Activated T-cell treated with anti-CD3 and anti-CD28 coated beads for 4 hours (primary cell): ENCODE data around the gene BLOC1S4.
"Not testable (repeated sequence)": the region's sequence is repeated elsewhere in the genome, so short reads cannot be mapped to it uniquely, and the experiment has no call there.

Experiments
- DNase-seq: peaks from one replicate; pipeline ENCODE4 v3.0.0-alpha.2; 2020

BLOC1S4 gene

DNA sequence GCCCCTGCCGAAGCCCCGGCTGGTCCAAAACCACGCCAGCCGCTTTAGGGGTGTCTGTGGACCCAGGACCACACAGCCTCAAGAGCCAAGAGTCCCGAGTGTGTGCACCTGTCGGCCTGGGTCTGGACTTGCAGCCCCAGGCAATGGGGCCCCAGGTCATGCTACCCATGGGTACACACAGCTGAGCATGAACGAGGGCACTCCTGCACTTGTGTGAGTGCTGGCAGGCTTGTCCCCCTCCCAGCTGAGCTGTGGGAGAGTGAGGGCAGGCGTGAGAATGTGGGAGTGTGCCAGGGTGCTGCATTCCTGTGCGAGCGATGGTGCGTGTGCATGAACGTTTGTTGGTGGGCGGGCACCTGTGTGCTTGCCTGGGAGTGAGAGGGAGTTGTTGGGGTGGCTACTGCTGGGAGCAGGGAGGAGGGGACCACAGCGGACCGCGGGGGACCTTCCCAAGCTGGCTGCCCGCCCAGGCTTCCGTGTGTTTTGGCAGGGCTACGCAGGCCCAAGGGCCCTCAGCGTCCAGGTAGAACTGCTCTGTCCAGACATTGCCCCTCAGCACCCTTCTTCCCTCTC lies 30.8 kb downstream of the BLOC1S4 start:
- no peak for DNase-seq

DNA sequence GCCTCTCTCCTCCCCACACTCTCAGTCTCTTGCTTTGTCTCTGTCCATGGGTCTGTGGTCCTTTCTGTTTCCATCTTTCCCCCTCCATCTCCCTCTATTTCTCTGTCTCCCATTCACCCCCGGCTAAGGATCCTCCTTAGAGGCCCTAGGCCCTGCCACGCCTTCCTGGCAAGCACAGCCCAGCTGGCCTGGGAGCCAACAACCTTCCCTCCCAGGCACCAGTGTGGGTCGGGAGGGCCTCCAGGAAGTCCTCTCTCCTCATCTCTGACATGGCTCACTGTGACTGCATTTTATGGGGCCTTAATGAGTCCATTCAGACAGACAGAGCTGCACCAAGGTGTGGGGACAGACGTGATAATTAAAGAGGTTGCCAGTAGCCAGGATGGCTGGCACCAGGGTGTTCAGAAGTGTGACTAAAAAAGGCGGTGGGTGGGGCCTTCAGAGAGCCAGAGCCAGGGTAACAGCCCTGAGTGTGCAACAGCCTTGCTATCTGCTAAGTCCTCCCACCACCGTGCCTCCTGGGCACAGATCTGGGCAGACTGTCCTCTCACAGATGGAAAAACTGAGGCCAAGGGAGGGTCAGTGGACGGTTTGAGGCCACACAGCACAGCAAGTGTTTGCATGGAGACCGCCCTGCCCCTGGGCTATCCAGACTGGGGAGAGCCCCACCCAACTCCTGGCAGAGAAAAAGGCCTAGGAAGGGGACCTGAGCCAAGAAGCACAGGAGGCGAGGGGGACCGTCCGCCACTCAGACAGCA lies 31.5 kb downstream of the BLOC1S4 start:
- no peak for DNase-seq

DNA sequence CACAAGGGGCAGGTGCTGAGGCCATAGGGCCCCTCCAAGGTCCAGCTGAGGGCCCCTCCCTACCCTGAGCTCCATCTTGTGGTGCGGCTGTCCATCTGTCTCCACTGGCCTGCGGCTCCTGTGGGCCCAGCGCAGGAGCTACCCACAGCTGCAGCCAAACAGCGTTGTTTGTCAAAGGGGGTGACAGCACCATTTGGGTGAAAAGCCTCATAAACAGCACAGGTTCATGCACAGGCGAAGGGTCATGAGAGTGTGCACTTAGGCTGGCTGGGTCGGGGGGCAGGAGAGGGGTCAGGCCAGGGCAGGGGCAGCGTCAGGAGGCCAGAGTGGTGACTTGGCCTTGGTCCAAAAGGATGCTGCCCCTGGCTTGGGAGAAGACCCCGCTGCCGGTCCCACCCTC lies 32.3 kb downstream of the BLOC1S4 start:
- DNase-seq: no peak

DNA sequence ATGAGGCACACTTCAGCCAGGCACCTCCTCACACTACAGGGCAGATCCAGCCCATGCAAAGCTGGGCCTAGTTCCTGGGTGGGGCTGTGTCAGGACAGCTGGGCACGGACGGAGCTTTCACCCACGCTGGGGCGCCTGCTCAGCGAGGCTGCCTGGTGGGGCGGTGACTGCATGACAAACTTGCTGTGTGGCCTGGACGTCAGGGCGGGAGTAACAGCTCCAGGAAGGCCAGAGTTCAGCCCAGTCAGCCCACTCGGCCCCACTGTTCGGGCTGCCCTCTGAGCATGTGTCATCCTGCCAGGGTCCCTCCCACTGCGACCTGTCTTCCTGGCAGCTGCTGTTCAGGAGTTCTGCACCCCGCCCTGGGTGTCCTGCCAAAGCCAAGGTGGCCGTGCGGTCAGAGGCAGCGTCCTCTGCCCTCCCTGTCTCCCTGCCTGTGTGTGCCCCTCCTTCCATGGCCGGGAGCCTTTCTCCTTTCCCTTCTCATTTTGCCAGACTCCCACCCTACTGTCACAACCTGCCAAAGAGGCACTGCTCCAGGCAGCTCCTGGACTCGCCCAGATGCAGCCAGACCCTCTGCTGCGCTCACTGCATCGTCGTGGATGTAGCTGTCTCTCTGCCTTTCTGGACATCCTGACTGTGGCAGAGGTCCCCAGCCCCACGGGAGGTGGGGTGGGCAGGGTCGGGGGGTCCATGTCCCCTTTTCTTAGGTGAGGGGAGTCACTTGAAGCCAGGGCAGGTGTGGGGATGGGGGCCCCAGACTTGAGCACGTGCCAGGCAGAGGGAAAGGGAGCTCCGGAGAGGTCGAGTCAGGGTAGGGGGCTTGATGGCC lies 33.6 kb downstream of the BLOC1S4 start:
- DNase-seq: no peak

DNA sequence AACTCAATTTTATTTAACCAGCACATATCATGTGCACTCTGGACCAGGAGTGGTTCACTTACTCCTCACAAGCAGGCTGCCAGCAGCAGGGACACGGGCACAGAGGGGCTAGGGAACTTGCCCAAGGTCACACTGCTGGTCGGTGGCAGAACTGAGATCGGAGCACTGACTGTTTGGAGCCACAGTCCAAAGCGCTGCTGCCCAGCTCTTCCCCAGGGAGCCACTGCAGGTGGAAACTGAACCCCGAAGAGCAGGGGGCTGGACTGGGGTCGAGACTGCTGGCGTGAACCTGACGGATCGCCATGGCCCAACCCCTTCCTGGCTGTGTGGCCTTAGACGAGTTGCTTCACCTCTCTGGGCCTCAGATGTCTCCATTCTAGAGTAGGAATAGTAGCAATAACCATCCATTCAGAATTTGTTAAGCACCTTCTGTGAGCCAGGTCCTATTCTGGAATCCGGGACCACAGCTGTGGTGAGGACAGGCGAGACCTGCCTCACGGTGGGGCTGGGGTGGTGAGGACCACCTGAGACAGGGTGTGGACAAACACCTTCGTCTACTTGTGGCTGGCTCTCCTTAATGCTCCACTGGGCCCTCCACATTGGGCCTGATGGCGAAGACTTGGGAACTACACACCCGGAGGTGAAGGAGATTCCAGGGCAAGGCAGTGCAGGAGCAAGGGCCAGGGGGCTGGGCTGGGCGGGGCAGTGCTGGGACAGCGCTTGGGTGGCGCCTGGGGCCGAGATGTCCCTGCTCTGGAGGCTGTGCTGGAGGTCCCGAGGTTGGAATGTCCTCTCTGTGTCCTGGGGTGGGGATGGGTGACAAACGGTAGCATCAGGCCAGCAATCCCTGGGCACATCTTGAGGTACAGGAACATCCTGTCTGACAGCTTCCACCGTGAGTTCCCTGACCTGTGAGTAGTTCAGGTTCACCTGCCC lies 34.6 kb downstream of the BLOC1S4 start:
- DNase-seq: no peak

DNA sequence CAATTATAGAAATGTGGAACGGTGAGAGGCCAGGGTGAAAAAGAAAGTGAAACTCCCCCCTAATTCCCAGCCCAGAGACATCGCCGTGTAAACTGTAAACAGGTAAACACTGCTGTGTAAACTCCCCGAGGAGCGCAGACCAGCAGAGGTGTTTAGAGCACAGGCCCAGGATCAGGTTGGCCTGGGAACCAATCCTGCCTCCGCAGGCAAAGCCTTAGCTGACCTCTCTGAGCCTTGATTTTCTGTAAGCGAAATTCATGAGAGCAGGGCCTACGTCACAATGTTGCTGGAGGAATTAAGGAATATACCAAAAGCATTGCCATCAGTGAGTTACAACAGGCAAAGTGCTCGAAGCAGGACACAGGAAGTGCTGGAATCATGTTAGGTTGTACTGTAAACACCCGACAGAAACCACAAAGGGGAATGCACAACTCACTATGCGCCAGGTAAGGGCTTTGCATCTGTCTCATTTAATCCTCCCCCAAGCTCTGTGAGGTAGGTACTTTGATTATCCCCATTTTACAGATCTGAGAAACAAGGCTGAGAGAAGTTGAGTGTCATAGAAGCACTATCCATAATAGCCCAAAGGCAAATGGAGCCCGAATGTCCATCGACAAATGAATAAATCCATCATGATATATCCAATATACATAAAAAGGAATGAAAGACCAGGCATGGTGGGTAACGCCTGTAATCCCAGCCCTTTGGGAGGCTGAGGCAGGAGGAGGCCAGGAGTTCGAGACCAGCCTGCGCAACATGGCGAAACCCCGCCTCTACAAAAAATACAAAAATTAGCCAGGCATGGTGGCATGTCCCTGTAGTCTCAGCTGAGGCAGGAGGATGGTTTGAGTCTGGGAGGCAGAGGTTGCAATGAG lies 35.9 kb downstream of the BLOC1S4 start:
- DNase-seq: no peak

DNA sequence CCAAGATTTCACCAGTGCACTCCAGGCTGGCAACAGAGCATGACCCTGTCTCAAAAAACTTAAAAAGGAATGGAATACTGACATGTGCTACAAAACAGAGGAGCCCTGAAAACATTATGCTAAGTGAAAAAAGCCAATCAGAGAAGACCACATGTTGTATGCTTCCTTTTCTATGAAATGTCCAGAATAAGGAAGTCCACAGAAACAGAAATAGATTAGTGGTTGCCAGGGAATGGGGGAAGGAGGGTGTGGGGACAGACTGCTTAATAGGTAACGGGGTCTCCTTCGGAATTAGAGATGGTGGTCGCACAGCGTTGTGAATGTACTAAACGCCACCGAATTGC lies 36.5 kb downstream of the BLOC1S4 start:
- DNase-seq: no peak

DNA sequence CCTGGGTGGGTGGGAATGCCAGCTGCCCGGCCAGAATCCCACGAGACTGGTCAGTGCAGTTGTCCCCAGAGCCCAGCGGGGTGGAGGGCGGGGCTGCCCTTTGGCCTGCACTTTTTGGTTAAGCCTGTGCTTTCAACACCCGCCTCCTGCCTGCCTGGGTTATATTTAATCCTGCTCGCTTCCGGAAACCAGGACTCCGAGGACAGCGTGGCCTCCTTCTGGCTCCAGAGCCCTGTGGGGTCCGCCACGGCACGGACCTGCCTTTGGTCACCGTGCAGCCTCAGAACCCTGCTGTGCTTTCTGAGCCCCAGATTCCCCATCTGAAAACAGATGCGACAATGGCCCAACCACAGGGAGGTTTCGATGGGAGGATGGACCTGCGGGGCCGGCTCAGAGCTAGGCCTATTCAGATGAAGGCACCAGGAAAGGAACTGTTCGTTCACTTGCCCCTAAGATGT lies 37.2 kb downstream of the BLOC1S4 start:
- DNase-seq: no peak

DNA sequence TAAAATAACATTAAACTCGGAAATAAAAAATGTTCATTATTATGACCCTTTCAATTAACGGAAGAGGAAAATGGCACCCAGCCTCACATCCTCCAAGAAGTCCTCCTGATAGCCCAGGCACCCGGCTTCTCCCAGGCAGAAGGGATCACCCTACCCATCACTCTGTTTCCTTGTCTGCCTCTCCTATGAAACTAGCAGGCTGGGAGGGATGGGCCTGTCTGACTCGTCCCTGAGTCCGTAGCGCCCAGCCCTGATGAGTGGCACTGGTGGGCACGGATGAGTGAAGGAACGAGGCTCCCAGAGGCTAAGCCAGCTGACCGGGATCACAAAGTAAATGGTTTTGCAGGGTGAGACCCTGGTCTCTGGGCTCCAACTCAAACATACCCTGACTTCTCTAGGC lies 37.9 kb downstream of the BLOC1S4 start:
- DNase-seq: no peak

DNA sequence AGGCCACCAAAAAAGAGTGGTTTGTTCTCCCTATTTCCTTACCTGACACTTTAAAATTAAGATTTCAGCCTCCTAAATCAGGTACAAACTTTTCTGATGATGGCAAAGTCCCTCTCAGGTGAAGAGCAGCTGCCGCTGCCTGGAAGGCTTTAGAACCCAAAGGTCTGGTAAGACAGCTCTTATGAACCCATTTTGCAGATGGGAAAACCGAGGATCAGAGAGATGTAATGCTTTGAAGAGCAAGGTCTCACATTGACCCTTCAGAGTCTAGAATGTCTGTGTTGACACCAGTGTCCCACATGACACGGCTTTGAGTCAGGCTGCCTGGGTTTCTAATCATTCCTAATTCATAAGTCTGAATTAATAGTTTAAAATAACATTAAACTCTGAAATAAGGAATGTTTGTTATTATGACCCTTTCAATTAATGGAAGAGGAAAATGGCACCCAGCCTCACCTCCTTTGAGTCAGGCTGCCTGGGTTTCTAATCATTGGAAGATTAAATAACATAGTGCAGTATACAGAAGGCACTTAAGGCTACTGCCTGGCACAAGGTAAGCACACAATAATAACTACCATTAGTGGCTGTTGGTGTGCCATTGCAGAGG lies 38.6 kb downstream of the BLOC1S4 start:
- no peak for DNase-seq

DNA sequence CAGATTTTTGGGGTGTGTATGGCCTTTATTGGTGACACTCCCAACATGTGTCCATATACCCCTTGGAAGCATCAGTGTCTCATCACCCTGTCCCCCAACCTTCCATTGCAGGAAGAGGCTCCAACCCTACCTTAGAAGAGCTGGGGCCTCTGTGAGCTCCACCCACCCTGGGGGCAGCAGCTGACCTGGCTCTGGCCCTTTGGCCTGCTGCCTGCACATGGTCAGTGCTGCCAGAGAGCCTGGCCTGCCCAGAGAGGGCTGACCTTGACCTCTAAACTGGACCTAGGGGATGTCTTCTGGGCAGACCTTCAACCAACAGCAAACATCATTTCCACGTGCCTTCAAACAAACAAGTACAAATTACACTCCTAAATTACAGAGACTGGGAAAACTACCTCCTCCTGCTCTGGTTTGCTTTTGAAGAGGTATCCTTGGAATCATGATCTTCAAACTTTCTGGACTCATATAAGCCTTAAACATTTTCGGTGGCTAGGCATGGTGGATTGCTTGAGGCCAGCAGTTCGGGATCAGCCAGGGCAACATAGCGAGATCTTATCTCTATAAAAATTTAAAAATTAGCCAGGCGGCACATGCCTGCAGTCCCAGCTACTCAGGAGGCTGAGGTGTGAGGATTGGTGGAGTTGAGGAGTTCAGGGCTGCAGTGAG lies 39.2 kb downstream of the BLOC1S4 start:
- no peak for DNase-seq

DNA sequence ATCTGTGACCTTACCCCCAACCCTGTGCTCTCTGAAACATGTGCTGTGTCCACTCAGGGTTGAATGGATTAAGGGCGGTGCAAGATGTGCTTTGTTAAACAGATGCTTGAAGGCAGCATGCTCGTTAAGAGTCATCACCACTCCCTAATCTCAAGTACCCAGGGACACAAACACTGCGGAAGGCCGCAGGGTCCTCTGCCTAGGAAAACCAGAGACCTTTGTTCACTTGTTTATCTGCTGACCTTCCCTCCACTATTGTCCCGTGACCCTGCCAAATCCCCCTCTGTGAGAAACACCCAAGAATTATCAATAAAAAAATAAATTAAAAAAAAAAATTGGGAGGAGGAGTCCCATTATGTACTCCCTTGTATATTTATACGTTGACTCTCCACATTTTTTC lies 40.4 kb downstream of the BLOC1S4 start:
- DNase-seq: not testable (repeated sequence)

DNA sequence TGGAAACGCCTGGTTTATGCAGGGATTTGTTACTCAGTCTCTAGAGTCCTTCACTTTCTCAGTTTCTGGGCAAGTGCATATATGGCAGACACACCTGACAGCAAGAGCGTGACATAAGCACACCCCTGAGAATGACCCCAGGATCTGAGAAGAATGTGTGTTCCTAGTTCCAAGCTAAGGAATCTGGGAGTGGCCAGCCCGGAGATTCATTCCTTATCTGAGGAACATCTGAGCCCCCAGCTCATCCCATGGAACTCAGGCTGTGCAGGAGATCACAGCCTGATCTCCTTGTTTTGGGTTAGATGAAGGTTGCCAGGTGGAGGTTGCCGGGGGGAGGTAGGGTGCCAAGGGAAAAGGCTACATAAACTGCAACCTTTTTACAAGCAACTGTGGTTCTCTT lies 42.8 kb downstream of the BLOC1S4 start:
- no peak for DNase-seq

DNA sequence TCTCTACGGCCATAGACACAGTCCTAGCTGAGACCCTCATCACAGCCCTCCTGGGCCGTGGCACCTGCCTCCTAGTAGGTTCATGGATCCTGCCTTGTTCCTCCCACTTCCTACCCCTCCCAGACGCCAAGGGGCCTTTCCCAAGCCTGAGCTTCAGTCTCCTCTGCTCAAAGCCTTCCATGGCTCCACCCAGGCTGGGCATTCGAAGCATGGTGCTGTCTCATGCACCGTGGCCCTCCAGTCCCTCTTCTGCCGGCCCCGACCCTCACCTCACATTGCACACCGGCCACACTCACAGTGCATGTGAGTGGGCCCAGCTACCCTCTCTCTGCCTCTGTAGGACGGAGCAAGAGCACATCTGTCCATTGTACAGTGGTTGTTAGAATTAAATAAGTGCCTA lies 44.9 kb downstream of the BLOC1S4 start:
- DNase-seq: no peak

DNA sequence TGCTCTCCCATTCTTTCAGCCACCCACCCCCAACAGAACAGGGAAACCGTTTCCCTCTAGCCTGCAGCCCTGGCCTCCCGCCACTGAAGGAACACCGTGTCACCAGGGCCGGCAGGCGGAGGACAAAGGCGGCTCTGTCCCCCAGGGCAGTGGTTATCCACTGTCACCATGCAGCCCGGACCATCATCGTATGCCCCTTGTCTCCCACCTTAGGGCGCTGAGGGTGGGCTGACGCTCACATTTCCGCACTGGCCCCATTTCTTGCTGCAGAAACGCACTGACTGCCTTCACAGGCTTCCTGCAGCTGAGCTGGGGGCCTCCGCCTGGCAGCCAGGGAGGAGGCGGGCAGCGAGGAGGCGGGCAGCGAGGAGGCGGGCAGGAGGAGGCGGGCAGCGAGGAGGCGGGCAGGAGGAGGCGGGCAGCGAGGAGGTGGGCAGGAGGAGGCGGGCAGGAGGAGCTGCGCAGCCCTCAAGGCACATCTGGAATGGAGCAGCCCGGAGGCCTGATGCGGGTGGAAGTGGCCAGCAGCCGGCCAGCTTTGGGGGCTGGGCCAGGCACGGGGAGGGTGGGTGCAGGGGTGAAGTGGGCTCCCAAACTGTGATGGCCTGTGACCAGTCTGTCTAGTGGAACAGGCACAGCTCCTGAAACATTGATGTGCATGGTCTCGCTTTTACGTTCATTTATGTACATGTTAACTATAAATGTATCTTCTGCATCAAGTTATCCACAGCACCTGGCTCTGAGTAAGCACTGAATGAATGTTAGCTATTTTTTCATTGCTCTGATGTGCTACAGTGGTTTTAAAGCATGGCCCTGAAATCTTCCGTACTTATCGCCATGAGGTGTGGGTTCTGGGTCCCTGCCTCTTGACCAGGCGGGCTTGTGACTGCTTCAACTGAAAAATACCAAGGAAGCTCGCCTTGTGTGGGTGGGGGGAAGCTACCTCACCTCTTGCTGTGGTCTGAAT lies 46.0 kb downstream of the BLOC1S4 start:
- no peak for DNase-seq

DNA sequence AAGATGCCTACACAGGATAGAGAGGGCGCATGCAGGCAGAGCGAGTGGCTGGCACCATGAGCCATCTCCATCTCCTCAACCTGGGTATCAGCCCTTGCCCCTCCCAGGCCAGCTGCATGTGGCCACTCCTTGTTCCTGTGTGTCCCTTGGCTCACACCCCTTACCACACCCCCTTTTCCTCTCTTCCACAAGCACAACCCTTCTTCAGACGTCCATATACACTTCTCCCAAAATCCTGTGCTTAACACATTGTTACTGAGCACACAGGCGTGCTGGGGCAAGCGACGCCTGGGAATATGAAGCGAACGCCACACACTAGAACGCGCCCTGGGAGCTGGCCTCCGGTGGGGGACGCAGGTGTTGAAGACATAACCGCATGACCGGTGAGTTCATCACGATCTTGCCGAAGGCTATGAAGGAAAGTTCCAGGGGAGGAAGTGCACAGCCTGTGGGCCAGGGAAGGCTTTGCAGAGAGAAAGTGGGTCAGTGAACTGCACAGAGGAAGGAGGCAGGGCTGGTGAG lies 47.4 kb downstream of the BLOC1S4 start:
- no peak for DNase-seq

DNA sequence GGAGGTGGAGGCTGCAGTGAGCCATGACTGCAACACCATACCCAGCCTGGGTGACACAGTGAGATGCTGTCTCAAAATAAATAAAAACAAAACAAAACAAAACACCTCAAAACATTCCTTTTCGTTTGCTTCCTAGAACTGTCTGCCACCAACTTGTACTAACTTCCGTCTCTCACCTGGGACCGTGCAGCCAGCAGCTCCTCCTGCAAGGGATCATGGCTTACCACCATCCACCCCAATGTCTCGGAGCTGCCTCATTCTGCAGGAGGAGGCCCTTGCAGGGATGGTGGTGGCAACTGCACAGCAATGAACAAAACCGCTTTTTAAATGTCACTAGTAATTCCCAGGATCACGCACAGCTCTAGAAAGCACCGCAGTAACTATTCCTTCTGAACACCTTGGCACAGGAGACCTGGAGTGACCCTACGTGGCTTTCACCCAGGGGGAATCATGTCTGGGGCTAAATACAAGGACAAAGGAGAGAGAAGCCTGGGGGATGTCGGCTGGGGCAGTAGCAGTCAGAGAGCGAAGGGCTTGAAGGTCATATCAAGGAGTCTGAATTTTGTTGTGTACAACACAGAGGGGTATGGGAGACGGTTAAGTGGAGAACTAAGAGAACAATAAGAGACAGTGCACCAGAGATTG lies 49.1 kb downstream of the BLOC1S4 start:
- DNase-seq: no peak

DNA sequence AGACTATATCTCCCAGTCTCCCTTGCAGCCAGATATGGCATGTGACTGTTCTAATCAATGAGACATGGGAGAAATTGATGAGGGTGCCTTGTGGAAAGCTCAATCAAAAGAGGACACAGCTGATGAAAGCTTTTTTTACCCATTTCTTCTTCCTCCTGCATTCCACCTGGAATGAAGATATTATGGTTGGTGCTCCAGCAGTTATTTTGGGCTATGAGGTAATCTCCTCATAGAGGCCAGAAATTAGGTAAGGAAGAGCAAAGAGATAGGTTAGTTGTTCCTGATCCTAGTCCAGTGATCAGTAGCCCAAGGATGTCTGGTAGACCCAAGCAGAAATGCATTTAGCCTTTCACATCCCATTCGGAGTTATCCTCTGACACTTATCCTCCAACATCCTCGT lies 49.7 kb downstream of the BLOC1S4 start:
- no peak for DNase-seq
